Kidney (tissue), 14 donors: Measurements from ENCODE around the gene MAP7. TPM values are rescaled to one million over a fixed set of nuclear protein-coding genes. Genes with fewer than 3 reads are reported as not detected.
A peak's percentile ranks its signal among the peaks of the same experiment; 100 is the strongest.

Experiments used
- DNase-seq, 5 donors: peaks; one replicate each; pipeline ENCODE4 v3.0.0-alpha.2; 2013 to 2020
- FAIRE-seq: peaks from 2 replicates; lab custom pipeline; 2012; peaks lifted over from hg19 to GRCh38; lab: Jason Lieb, UNC
- H3K27ac ChIP-seq, 2 donors: one replicate each; pipeline ENCODE4 v1.7.0; 2013; ENCODE audit warnings: low read depth in 2 of 2, low read length in 2 of 2, inconsistent platforms in 1 of 2
- H3K27me3 ChIP-seq: one replicate; pipeline ENCODE4 v1.7.1; 2013; ENCODE audit warnings: low read length, inconsistent platforms; ENCODE audit not compliant: control insufficient read depth, insufficient read depth
- H3K36me3 ChIP-seq, 3 donors: one replicate each; pipeline versions ENCODE4 v1.7.0 to v1.7.1; 2013; ENCODE audit warnings: low read length in 3 of 3, control low read depth in 1 of 3, inconsistent platforms in 1 of 3; ENCODE audit not compliant: insufficient read depth in 3 of 3, control insufficient read depth in 2 of 3
- H3K4me1 ChIP-seq, 3 donors: one replicate each; pipeline versions ENCODE4 v1.7.0 to v1.7.1; 2013; ENCODE audit warnings: low read length in 3 of 3, inconsistent platforms in 1 of 3, low read depth in 1 of 3; ENCODE audit not compliant: control insufficient read depth in 2 of 3, insufficient read depth in 2 of 3
- H3K4me3 ChIP-seq, 3 donors: one replicate each; pipeline versions ENCODE4 v1.7.0 to v1.8.1; 2013; ENCODE audit warnings: low read length in 3 of 3, control low read depth in 1 of 3, inconsistent platforms in 1 of 3
- H3K9ac ChIP-seq, 3 donors: one replicate each; pipeline versions ENCODE4 v1.7.0 to v1.7.1; 2013; ENCODE audit warnings: low read length in 3 of 3, control low read depth in 1 of 3, inconsistent platforms in 1 of 3
- H3K9me3 ChIP-seq, 3 donors: one replicate each; pipeline versions ENCODE4 v1.7.0 to v1.7.1; 2013; ENCODE audit warnings: low read length in 3 of 3, control low read depth in 1 of 3, inconsistent platforms in 1 of 3; ENCODE audit not compliant: control insufficient read depth in 2 of 3, insufficient read depth in 1 of 3
- CTCF ChIP-seq: IDR thresholded peaks from 3 replicates; pipeline ENCODE4 v1.5.1; 2012; ENCODE audit warnings: mild to moderate bottlenecking, moderate library complexity, borderline replicate concordance; ENCODE audit not compliant: insufficient read depth; ENCODE audit errors: extremely low read depth
- intact Hi-C: fragments of 100-400 bp; cut with DNase I; formaldehyde crosslinking; loops from one replicate; pipeline ENCODE4 v1.11.1; 2022
- polyA plus RNA-seq: library from polyadenylated mRNA; stranded (reverse); fragments of 350-450 nt; fragmentation: Illumina TruSeq; extraction: RNeasy Lipid Tissue Mini Kit (QIAGEN cat#74804); gene quantifications from one replicate; pipeline ENCODE4 v1.2.3, GENCODE V29; 2014; ENCODE audit warnings: low read depth, low replicate concordance; ENCODE audit not compliant: insufficient read depth
- total RNA-seq: library from RNA; stranded (reverse); fragmentation: NEBNext Ultra II Directional; extraction: Animal tissue kit (Norgen Biotek cat#: 25700); gene quantifications from one replicate; pipeline ENCODE4 v1.2.1, GENCODE V29; 2021
- donor health status: control.
- donor health status: control.
- donor health status: control.
- donor health status: control.
- donor health status: control.
- donor health status: DM: yes; HTN: yes; CAD: no.
- donor health status: Normal renal cell carcinoma (clear cell type).

The MAP7 gene
- total and polyA plus RNA-seq, 2 donors from 2014 or later: 16.0 to 40.0 TPM

GRCh38 chr6:136463743-136464142 lies 86.5 kb downstream of the MAP7 start:
- H3K9ac ChIP-seq: no peak overlapping the region
- H3K4me1 ChIP-seq: peaks cover 0 to 21% (median 6%) of the 10 kb centered on the region in 3 donors
- DNase-seq: no peak
- TF ChIP-seq CTCF: no peak
- H3K27me3 ChIP-seq: no peaks in the 10 kb centered on the region
- H3K36me3 ChIP-seq: no peaks in the 10 kb centered on the region
- peak overlapping the region in 1 of 3 donors; percentile 7 for H3K4me3 ChIP-seq
- intact Hi-C loops: no loop called here
- H3K27ac ChIP-seq: no peak overlapping the region
- FAIRE-seq: no peak
- H3K9me3 ChIP-seq: no peaks in the 10 kb centered on the region

GRCh38 chr6:136446579-136447187 lies 103.5 kb downstream of the MAP7 start:
- Histone ChIP-seq H3K27me3 (no peaks in the 10 kb centered on the region), H3K4me3 (no peak overlapping the region), H3K4me1 (no peaks in the 10 kb centered on the region), H3K36me3 (no peaks in the 10 kb centered on the region), H3K9ac (no peak overlapping the region), H3K27ac (no peak overlapping the region), H3K9me3 (no peaks in the 10 kb centered on the region)
- DNase-seq: no peak
- intact Hi-C loops: no loop called here
- TF ChIP-seq CTCF: no peak
- no peak for FAIRE-seq

GRCh38 chr6:136446145-136446544 lies 104.1 kb downstream of the MAP7 start:
- FAIRE-seq: no peak
- DNase-seq: no peak
- Histone ChIP-seq H3K4me1 (no peaks in the 10 kb centered on the region), H3K9ac (no peak overlapping the region), H3K27ac (no peak overlapping the region), H3K27me3 (no peaks in the 10 kb centered on the region), H3K4me3 (no peak overlapping the region), H3K36me3 (no peaks in the 10 kb centered on the region), H3K9me3 (no peaks in the 10 kb centered on the region)
- no peak for TF ChIP-seq CTCF
- intact Hi-C loops: no loop called here

GRCh38 chr6:136445063-136445462 lies 105.2 kb downstream of the MAP7 start:
- no peak for FAIRE-seq
- intact Hi-C loops: no loop called here
- Histone ChIP-seq H3K4me1 (peaks cover 0 to 3% (median 0%) of the 10 kb centered on the region in 3 donors), H3K27ac (no peak overlapping the region), H3K9me3 (no peaks in the 10 kb centered on the region), H3K36me3 (no peaks in the 10 kb centered on the region), H3K4me3 (no peak overlapping the region), H3K27me3 (no peaks in the 10 kb centered on the region), H3K9ac (no peak overlapping the region)
- TF ChIP-seq CTCF: no peak
- no peak for DNase-seq
